ENCODE data around the gene HSPBAP1.

- TF ChIP-seq CTCF (conservative IDR thresholded peaks at IDR 0.05) (no peak), ZFX (IDR thresholded peaks at IDR 0.05) (no peak)
These were observed 27.2 kb downstream of the HSPBAP1 start for GRCh38 chr3:122766430-122766829.

Data from C4-2B (cell line).